ENCODE data around the gene EEF2.
"Not testable (repeated sequence)": the region's sequence is repeated elsewhere in the genome, so short reads cannot be mapped to it uniquely, and the experiment has no call there.

Gene EEF2

DNA sequence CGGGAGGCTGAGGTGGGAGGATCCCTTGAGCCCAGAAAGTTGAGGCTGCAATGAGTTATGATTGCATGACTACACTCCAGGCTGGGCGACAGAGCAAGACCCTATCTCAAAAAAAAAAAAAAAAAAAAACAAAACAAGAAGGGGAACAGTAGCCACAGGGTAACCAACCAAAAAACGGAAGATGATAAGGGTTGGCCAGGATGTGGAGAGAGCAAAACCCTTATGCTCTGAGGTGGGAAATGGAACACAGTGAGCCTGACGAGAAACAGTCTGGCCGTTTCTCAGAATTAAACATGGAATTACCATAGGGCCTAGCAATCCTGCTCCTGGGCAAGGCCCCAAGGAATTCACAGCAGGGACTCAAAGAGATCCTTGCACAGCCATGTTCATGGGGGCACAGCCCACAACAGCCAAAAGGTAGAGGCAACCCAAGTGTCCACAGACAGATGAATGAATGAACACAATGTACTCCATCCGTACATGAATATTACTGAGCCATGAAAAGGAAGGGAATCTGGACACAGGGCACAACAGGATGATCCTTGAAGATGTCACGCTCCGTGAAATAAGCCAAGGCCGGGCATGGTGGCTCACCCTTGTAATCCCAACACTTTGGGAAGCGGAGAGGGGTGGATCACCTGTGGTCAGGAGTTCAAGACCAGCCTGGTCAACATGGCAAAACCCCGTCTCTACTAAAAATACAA, 41.1 kb downstream of the EEF2 start:
- DNase-seq = no peak

- no peak for DNase-seq
Measured at GRCh38 chr19:3942790-3943409, 42.4 kb downstream of the EEF2 start.

- not testable (repeated sequence) for DNase-seq
Measured at GRCh38 chr19:3938300-3938950, 46.8 kb downstream of the EEF2 start.

GRCh38 chr19:3936506-3937442, 48.5 kb downstream of the EEF2 start:
- no peak for DNase-seq

- DNase-seq = no peak
Measured at GRCh38 chr19:3932931-3933810, 52.1 kb downstream of the EEF2 start, which contains the start of gene NMRK2. Gene NMRK2 (plus strand): TSS chr19:3933069. CDS start chr19:3933672, 603 bp downstream.

DNA sequence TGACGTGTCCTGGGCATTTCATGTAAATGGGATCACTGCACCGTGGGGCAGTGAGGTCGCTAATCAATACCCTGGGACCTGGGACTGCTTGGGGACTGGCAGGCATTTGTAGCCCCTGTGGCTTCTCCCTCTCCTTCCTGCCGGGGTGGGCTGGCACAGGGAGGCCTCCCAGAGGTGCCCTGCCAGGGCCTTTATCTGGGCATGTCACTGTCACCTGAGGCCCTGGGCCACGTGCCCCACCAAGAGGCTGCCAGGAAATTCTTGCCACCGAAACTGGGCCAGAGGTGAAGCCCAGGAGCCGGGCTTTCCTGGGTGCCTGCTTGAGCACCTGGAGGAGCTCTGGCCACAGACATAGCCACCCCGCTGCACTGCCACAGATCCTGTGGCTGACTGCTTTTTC, 54.2 kb downstream of the EEF2 start:
- DNase-seq = no peak

All from activated CD4-positive, alpha-beta T cell treated with anti-CD3 and anti-CD28 coated beads, Interleukin-2, amount 50 U/mL, for 4 hours (primary cell).